Measurements from ENCODE around the gene RASAL2.

DNA sequence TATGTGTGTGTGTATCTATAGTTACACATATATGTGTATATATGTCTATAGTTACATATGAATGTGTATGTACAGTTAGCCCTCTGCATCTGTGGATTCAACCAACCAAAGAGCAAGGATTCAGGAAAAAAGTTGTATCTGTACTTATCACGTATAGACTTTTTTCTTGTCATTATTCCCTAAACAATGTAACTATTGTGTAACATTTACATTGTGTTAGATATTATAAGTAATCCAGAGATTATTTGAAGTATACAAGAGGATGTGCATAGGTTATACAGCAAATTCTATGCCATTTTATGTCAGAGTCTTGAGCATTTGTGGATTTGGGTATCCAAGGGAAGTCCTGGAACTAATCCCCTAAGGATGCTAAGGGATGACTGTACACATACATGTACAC, 71.3 kb downstream of the RASAL2 start:
- no peak for TF ChIP-seq ZNF507 (tag; conservative IDR thresholded peaks at IDR 0.05)
- no peak for TF ChIP-seq FOXA3 (CRISPR knock-in tag; conservative IDR thresholded peaks at IDR 0.05 in 1 of 2, IDR thresholded peaks at IDR 0.05 in 1 of 2)
- no peak for TF ChIP-seq FIP1L1 (IDR thresholded peaks at IDR 0.05; ENCODE audit: low read depth, low read length, poor library complexity, severe bottlenecking)
- no peak for TF ChIP-seq POLR2A (conservative IDR thresholded peaks at IDR 0.05)
- no peak for TF ChIP-seq HCFC1 (IDR thresholded peaks at IDR 0.05; ENCODE audit: low read depth, low read length)
- TF ChIP-seq SPI1 (IDR thresholded peaks at IDR 0.05; ENCODE audit: borderline replicate concordance, low read depth, low read length) = no peak
- TF ChIP-seq, protein P1, sequence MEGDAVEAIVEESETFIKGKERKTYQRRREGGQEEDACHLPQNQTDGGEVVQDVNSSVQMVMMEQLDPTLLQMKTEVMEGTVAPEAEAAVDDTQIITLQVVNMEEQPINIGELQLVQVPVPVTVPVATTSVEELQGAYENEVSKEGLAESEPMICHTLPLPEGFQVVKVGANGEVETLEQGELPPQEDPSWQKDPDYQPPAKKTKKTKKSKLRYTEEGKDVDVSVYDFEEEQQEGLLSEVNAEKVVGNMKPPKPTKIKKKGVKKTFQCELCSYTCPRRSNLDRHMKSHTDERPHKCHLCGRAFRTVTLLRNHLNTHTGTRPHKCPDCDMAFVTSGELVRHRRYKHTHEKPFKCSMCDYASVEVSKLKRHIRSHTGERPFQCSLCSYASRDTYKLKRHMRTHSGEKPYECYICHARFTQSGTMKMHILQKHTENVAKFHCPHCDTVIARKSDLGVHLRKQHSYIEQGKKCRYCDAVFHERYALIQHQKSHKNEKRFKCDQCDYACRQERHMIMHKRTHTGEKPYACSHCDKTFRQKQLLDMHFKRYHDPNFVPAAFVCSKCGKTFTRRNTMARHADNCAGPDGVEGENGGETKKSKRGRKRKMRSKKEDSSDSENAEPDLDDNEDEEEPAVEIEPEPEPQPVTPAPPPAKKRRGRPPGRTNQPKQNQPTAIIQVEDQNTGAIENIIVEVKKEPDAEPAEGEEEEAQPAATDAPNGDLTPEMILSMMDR (IDR thresholded peaks at IDR 0.05 in 2 of 3, conservative IDR thresholded peaks at IDR 0.05 in 1 of 3; ENCODE audit: insufficient read depth in 2 of 3, low read depth in 1 of 3, low read length in 3 of 3) = no peak
- no peak for TF ChIP-seq EZH2 (IDR thresholded peaks at IDR 0.05; ENCODE audit: borderline replicate concordance, low read depth, low read length)
- TF ChIP-seq, protein P2, sequence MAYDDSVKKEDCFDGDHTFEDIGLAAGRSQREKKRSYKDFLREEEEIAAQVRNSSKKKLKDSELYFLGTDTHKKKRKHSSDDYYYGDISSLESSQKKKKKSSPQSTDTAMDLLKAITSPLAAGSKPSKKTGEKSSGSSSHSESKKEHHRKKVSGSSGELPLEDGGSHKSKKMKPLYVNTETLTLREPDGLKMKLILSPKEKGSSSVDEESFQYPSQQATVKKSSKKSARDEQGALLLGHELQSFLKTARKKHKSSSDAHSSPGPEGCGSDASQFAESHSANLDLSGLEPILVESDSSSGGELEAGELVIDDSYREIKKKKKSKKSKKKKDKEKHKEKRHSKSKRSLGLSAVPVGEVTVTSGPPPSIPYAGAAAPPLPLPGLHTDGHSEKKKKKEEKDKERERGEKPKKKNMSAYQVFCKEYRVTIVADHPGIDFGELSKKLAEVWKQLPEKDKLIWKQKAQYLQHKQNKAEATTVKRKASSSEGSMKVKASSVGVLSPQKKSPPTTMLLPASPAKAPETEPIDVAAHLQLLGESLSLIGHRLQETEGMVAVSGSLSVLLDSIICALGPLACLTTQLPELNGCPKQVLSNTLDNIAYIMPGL (CRISPR knock-in tag; IDR thresholded peaks at IDR 0.05) = no peak
- no peak for TF ChIP-seq NONO (IDR thresholded peaks at IDR 0.05; ENCODE audit: low read depth in 2 of 2, low read length in 1 of 2)

Measured in K562 (cell line).